ENCODE data around the gene SLC16A6.

DNA sequence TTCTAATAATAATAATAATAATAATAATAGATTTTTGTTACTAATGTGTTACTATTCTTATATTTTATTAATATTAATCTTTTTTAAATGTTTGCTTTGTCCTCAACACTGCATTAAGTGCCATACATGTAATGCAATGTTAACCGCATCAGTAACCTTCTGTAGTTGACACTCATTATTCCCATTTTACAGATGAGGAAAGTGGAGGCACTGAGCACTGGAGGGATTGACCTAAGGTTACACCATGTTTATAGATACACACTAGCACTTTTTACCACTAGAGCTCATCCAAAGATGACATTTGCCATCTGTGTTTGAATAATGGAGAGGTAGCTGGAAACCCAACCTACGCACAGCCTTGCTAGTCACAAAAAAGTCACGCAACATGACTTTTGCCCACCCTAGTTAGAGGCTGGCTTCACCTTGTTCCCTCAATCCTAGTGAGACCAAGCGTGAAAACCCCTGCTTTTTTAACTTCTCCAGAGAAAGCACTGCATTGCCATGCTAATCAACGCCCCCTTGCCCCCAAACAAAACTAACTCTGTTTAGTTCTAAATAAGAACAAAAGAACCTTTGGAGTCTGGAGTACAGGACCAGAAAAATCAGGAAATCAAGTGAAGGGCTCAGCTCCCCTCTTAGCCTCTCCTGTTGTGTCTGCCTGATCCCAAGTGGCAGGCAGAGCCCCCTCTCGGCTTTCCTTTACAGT lies 2.7 kb upstream of the SLC16A6 start:
- TF ChIP-seq, protein P1, sequence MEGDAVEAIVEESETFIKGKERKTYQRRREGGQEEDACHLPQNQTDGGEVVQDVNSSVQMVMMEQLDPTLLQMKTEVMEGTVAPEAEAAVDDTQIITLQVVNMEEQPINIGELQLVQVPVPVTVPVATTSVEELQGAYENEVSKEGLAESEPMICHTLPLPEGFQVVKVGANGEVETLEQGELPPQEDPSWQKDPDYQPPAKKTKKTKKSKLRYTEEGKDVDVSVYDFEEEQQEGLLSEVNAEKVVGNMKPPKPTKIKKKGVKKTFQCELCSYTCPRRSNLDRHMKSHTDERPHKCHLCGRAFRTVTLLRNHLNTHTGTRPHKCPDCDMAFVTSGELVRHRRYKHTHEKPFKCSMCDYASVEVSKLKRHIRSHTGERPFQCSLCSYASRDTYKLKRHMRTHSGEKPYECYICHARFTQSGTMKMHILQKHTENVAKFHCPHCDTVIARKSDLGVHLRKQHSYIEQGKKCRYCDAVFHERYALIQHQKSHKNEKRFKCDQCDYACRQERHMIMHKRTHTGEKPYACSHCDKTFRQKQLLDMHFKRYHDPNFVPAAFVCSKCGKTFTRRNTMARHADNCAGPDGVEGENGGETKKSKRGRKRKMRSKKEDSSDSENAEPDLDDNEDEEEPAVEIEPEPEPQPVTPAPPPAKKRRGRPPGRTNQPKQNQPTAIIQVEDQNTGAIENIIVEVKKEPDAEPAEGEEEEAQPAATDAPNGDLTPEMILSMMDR (conservative IDR thresholded peaks at IDR 0.05) = no peak
- TF ChIP-seq ZFX (IDR thresholded peaks at IDR 0.05) = no peak

Data from C4-2B (cell line).